Neural cell (in vitro differentiated cells): Measurements from ENCODE around the gene ESRP2.

ENCODE experiments used
- EP300 ChIP-seq: fragments of 450-650 bp; conservative IDR thresholded peaks from 2 replicates; pipeline ENCODE4 v1.6.1; 2014; ENCODE audit warnings: antibody characterized with exemption, mild to moderate bottlenecking, moderate library complexity; ENCODE audit not compliant: poor library complexity, severe bottlenecking
- EZH2 ChIP-seq: fragments of 200-600, 300-800 bp; shearing (Covaris generic), sonication (generic); IDR thresholded peaks from 2 replicates; pipeline ENCODE4 v1.6.1; 2014; ENCODE audit warnings: antibody characterized with exemption, low read length, borderline replicate concordance, mild to moderate bottlenecking; ENCODE audit not compliant: insufficient read depth, poor library complexity, severe bottlenecking
- MXI1 ChIP-seq: fragments of 450-650 bp; conservative IDR thresholded peaks from 2 replicates; pipeline ENCODE4 v1.6.1; 2014; ENCODE audit warnings: antibody characterized with exemption, mild to moderate bottlenecking; ENCODE audit not compliant: poor library complexity, severe bottlenecking
- POLR2AphosphoS5 ChIP-seq: IDR thresholded peaks from 2 replicates; pipeline ENCODE4 v1.6.1; 2012
- SMC3 ChIP-seq: fragments of 450-650 bp; conservative IDR thresholded peaks from 2 replicates; pipeline ENCODE4 v1.6.1; 2014; ENCODE audit warnings: antibody characterized with exemption, mild to moderate bottlenecking, moderate library complexity; ENCODE audit not compliant: poor library complexity
- TAF1 ChIP-seq: IDR thresholded peaks from 2 replicates; pipeline ENCODE4 v1.6.1; 2012; ENCODE audit warnings: low read depth
- TF ChIP-seq, protein P1 (sequence below): fragments of 450-650 bp; IDR thresholded peaks from 2 replicates; pipeline ENCODE4 v1.5.1; 2014; ENCODE audit warnings: antibody characterized with exemption, mild to moderate bottlenecking, moderate library complexity; ENCODE audit not compliant: poor library complexity, severe bottlenecking
- TF ChIP-seq, protein P2 (sequence below): IDR thresholded peaks from 2 replicates; pipeline ENCODE4 v1.6.1; 2012; ENCODE audit warnings: borderline replicate concordance

DNA sequence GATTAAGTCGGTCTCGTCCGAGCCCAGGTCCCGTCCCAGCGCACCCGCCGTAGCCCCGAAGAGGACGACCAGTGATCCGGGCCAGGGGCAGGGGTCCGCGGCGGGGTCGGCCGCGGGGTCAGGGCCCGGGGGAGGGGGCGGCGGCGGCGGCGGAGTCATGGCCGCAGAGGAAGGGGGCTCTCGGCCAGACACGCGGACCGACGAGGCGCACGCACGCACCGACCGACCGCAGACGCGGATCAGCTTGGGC lies at the start of gene ESRP2:
- TF ChIP-seq MXI1, result no peak
- TF ChIP-seq, protein P1, sequence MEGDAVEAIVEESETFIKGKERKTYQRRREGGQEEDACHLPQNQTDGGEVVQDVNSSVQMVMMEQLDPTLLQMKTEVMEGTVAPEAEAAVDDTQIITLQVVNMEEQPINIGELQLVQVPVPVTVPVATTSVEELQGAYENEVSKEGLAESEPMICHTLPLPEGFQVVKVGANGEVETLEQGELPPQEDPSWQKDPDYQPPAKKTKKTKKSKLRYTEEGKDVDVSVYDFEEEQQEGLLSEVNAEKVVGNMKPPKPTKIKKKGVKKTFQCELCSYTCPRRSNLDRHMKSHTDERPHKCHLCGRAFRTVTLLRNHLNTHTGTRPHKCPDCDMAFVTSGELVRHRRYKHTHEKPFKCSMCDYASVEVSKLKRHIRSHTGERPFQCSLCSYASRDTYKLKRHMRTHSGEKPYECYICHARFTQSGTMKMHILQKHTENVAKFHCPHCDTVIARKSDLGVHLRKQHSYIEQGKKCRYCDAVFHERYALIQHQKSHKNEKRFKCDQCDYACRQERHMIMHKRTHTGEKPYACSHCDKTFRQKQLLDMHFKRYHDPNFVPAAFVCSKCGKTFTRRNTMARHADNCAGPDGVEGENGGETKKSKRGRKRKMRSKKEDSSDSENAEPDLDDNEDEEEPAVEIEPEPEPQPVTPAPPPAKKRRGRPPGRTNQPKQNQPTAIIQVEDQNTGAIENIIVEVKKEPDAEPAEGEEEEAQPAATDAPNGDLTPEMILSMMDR, result no peak
- TF ChIP-seq POLR2AphosphoS5, result no peak
- TF ChIP-seq SMC3, result no peak
- TF ChIP-seq EP300, result no peak
- TF ChIP-seq EZH2, result no peak
- TF ChIP-seq TAF1, result no peak
- TF ChIP-seq, protein P2, sequence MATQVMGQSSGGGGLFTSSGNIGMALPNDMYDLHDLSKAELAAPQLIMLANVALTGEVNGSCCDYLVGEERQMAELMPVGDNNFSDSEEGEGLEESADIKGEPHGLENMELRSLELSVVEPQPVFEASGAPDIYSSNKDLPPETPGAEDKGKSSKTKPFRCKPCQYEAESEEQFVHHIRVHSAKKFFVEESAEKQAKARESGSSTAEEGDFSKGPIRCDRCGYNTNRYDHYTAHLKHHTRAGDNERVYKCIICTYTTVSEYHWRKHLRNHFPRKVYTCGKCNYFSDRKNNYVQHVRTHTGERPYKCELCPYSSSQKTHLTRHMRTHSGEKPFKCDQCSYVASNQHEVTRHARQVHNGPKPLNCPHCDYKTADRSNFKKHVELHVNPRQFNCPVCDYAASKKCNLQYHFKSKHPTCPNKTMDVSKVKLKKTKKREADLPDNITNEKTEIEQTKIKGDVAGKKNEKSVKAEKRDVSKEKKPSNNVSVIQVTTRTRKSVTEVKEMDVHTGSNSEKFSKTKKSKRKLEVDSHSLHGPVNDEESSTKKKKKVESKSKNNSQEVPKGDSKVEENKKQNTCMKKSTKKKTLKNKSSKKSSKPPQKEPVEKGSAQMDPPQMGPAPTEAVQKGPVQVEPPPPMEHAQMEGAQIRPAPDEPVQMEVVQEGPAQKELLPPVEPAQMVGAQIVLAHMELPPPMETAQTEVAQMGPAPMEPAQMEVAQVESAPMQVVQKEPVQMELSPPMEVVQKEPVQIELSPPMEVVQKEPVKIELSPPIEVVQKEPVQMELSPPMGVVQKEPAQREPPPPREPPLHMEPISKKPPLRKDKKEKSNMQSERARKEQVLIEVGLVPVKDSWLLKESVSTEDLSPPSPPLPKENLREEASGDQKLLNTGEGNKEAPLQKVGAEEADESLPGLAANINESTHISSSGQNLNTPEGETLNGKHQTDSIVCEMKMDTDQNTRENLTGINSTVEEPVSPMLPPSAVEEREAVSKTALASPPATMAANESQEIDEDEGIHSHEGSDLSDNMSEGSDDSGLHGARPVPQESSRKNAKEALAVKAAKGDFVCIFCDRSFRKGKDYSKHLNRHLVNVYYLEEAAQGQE, result no peak
